Stimulated activated CD8-positive, alpha-beta memory T cell treated with anti-CD3 and anti-CD28 coated beads, Interleukin-12 subunit alpha, Interleukin-12 subunit beta, amount 100 ng/mL, for 1 hour (primary cell): ENCODE results near the gene PLEKHA7.
"Not testable (repeated sequence)": the region's sequence is repeated elsewhere in the genome, so short reads cannot be mapped to it uniquely, and the experiment has no call there.

ENCODE experiments used
- DNase-seq: peaks from one replicate; pipeline ENCODE4 v3.0.0-alpha.2; 2020; ENCODE audit warnings: low read depth

The PLEKHA7 gene

DNA sequence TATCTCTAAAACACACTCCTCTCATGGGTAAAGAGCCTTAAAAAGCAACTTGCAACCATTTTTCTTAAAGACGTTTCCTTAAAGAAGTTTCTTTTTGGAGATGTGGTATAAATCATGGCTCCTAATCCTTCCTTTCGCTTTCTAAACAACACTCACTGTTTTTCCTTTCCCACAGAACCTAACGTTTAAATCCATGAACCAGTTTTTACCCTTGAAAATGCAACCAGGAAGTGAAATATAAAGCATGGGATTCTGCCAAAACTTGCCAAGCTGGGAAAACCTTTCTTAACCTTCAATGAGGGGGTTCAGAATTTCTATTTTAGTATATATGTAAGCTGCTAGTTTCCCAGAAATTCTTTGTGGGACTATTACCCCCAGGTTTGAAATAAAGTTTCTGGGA lies 8.6 kb downstream of the PLEKHA7 start:
- no peak for DNase-seq

DNA sequence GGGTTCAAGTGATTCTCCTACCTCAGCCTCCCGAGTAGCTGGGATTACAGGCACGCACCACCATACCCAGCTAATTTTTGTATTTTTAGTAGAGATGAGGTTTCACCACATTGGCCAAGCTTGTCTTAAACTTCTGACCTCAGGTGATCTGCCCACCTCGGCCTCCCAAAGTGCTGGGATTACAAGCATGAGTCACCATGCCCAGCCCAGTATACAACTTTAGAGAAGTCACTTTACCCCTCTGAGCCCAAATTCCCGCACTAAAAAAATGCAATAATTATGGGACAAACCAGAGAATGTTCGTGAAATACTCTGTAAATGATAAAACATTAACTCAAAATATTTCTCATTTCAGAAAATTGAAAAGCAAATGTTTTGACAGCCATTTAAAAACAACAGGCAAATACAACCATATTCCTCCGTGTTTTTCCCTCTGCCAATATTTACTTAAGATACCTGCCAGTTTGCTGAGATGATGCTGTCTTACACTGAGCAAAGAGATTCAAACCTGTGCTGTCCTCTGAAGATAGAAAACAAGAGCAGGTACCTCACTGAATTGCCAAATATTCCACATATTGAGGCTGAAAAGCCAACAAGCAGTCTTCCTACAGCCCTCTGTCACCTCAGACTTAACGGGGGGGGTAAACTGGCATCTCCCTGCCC lies 9.6 kb downstream of the PLEKHA7 start:
- DNase-seq: no peak

DNA sequence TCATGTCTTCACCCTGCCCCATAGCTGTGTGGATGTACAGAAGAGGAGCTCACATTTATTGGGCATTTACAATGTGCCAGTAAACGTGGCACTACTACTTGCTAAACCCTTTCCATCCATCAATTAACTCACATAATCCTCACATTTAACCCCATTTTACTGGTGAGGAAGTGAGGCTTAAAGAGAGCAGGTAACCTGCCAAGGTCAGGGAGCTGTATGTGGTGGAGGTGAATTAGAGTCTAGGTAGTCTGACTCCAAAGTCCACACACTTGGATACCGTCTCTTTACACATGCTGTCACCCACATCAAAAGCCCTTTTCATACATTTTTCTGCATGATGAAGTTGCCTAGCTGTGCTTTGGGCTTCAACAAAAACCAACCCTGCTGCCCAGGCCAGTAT lies 10.8 kb downstream of the PLEKHA7 start:
- DNase-seq: no peak

DNA sequence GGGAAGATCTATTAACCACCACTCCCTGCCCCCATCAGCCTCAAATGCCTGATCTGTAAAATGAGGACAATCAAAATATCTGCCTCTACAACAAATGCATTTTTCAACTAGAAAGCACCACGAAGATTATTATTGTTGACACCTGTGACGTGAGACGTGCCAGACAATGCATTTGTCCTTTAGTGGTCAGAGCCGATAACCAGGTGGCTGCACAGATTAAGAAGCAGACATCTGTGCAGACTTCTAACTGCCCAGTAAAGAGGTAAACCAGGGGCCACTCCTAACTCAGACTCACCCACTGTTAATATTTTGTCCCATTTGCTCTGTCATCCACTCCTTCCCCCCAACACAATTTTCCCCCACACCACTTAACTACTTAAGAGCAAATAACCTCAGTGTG lies 11.7 kb downstream of the PLEKHA7 start:
- no peak for DNase-seq

DNA sequence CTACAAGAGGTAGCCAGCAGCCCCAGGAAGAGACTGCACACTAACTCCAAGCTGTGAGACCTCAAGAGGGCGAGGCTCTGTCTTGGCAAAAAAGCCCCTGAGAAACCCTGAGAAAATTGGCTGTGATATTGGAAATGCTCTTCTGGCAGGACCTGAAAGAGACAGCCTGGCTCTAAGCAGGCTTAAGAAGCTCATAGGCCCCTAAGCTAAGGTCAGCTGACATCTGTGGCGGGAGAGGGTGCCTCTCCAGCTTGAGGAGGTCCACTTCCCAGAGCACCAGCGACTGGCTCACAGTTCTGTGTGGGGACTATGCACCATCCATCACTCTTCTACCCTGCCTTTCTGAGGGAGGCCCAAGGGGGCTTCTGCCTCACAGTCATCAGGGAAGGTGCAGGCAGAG lies 12.4 kb downstream of the PLEKHA7 start:
- DNase-seq: no peak

DNA sequence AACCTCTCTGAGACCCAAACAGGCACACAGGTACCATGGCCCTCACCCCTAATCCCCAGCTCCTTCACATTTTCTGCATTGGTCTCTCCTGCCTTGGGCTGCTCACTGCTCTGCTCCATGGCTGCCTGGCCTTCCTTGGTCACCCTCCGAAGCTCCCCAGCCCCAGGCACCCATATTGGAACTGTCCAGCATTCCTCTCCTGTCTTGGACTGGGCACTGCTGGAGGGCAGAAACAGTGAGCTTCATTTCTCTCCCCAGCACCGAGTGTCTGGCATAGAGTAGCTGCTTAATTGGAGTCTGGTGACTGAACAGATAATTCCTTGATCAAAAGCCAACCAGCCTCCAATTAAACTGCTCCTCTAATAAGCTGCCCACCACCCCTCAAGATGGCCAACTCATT lies 13.2 kb downstream of the PLEKHA7 start:
- no peak for DNase-seq

DNA sequence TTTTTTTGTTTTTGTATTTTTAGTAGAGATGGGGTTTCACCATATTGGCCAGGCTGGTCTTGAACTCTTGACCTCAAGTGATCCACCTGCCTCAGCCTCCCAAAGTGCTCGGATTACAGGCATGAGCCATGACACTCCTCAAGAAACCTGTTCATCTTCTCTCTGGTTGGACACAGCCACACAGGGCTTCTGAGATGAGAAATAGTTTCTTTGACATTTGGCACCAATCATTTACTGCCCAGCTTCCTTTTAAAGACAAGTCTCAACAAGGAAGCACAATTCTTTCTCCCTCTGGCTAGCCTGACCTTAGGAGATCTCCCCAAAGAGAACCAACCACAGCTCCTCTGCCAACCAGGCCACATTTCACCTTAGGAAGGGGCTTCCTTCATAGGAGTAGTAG lies 14.0 kb downstream of the PLEKHA7 start:
- not testable (repeated sequence) for DNase-seq

DNA sequence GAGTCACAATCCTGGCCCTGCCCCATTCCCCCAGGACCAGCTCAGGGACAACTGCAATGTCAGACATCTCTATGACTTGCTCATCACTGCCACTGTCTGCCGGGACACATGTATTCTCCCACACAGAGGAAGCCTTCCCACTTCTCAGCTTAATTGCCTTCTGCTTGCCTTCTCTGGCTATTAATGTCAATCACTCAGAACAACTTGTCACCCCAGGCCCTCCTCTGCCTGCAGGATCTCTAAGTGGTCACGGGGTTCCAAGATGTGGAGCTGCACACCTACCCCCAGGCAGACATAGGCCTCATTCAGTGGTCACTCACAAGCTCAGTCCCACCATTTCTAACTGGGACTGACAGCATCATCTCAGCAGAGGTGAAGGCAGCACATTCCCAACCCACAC lies 15.1 kb downstream of the PLEKHA7 start:
- no peak for DNase-seq

DNA sequence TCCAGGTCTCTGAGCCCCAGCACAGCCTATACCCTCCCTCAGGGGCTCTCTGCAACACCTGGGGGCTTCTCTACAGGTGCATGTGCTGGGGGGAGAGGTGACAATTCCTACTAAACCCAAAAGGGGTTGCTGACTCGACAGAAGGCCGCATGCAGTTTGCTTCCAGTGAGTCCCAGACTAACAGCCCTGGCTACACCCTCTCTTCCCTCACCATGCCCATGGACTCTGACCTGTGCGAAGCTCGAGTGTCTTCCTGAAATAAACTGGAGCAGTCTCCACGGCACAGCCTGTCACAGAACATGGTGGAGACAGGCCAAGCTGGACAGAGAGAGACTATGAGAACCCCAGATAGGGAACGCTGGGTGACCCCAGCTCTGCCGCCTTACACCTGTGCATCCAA lies 16.6 kb downstream of the PLEKHA7 start:
- no peak for DNase-seq

DNA sequence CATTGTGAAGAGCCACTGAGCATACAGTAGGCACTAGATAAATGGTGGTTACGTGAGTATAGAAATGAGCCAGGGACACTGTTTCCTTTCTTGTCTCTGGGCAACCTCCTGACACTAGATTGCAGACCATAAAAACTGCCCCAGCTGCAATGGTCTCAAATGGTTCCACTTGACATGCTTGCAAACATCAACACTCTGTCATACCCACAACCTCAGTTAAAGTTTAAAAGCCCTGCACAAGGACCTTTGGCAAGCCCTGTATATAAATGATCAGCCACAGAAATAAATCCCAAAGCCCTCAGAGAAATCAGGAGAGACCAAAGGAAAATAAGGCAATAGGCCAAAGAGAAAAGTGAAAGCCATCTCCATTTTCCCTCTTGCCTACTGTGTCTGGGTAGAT lies 20.7 kb downstream of the PLEKHA7 start:
- DNase-seq: no peak

DNA sequence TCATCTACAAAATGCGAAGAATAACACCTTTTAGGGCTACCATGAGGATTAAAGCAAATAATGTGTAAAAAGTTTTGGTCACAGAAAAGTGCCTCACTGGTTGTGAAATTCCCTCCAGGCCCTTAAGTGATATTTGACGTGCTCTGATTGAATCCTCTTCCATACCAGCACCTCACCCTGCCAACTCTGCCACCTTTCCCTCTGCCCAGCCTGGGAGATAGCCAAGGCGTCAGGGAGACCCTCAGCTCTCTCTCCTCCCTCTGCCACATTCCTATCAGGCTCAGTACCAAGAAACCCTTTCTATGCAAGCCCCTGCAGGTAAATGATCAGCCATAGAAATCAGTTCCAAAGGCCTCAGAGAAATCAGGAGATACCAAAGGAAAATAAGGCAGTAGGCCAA lies 21.4 kb downstream of the PLEKHA7 start:
- no peak for DNase-seq

DNA sequence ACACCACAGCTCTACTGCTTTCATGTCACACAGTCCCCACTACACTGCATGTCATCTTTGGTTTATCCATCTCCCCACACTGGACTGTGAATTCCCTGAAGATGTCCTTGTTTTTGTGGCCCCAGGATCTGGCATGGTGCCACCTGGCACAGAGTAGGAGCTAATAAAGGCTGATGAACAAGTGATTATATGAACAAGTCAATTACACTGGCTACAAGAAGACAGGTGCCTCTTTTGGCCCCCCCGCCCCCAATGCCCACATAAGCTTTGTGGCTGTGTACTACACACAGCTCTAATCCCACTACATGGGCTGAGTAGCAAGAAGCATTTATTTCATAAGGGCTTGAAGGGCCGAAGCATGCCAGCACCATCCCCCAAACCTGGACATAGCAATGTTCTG lies 24.7 kb downstream of the PLEKHA7 start:
- DNase-seq: no peak

DNA sequence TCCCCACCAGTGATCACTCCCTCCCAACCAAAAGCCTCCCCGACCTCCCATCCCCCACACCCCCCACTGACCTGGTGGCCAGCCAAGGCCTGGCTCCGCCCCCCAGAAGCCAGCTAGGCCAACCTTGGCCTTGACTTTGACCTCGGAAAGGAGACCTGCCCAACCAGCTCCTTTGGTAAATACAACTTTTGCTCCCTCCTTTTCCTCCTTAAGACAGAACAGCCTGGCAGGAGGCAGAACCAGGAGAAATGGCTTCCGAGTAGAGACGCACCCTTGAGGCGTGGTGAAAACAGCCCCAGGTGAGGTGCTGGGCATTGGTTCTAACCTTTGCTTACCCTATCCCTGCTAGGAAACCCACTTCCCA lies 27.0 kb downstream of the PLEKHA7 start:
- DNase-seq: no peak

DNA sequence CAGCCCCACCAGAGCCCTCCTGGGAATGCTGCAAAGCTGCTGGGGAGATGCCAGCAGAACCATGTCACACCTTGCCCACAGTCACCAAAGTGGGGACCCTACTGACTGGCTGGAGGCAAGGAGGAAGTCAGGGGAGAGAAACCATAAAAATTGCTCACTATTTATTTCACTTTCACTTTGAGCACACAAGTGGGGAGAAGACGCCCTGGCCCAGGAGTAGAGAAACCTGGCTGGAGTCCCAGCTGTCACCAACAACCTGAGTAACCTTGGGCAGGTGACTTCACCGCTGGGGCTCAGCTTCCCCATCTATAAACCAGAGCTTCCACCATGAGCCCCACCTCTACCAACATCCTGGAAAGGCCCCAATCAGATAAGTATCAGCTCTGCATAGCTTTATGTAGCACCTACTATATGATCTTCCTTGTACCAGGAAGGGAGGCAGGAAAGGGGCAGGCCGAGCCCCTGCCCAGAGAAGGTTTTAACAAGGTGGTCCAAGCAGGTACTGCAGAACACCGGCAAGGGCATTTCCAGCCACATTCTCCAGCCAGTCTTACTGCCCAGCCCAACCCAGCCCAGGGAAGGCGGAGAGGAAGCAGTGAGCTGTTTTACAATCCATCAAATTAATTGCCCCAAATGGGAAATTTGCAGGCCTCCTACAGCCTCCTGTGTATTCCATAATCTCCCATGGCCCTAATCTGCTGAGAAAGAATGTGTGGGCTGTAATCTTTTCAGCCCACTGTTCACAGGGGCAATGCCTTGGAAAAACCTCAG lies 27.6 kb downstream of the PLEKHA7 start:
- peak; percentile 3 for DNase-seq

DNA sequence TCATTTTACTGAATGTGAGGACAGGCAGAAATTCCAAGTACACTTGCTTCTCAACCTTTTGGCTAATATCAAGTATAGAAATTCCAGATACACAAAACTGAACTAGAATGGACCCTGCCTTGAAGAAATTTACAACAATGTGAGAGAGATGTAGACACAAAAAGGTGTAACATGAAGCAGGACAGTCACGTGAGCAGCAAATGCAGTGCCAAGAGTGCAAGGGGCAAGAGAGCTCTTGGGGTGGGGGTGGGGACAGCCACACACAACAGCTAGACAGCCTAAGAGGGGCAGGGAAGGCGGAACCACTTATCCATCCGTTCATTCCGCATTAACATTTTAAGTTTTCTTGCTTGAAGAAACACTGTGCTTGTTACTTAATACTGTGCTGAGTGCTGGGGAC lies 28.9 kb downstream of the PLEKHA7 start:
- DNase-seq: no peak

DNA sequence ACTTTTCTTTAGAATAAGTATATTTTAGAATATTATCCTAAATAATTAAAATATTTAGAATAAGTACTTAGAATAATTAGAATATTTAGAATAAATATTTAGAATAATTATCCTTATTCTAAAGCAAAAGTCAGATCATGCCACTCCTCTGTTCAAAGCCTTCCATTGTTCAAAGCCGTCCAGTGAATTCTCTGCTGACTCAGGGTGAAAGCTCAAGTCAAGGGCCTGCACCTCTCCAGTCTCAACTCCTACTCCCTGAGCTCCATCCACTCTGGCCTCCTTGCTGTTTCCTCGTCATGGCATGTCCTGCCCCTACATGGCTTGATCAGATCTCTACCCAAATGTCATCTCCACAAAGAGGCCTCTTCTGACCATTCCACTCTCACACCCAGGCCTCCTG lies 30.0 kb downstream of the PLEKHA7 start:
- DNase-seq: no peak

DNA sequence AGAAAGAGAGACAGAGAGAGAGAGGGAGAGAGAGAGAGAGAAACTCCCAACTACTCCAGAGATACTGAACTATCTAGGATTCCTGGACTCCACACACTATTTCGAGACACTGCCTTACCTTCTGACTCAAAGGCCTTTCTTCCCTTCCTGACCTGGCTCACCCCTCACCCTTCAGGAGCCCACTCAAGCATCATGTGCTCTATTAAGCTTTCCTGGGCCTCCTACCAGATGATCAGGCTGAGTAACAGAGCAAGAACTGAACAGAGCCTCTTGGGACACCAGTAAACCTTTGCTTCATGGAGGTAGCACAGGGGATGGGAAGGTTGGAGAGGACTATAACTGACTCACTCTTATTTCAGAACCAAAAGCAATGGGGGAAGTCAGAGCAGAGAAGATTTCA lies 31.4 kb downstream of the PLEKHA7 start:
- DNase-seq: no peak

DNA sequence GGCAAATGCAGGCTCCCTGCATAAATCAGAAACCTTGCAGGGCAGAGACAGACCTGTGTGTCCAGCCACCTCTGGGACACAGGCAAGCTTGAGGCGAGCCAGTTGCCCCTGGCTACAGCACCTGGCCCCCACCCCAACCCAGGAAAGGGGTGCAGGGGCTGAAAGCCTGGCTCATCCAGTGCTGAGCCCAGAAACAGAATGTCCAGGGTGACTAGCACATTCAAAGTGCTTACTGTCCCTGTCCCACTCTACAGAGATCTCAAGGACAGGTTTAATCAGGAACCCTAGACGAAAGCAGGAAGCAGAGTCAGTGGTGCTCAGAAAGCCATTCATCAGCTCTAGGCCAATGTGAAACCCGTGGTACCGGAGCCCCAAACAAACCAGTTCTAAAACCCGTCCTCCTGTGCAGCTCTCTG lies 31.9 kb downstream of the PLEKHA7 start:
- no peak for DNase-seq

DNA sequence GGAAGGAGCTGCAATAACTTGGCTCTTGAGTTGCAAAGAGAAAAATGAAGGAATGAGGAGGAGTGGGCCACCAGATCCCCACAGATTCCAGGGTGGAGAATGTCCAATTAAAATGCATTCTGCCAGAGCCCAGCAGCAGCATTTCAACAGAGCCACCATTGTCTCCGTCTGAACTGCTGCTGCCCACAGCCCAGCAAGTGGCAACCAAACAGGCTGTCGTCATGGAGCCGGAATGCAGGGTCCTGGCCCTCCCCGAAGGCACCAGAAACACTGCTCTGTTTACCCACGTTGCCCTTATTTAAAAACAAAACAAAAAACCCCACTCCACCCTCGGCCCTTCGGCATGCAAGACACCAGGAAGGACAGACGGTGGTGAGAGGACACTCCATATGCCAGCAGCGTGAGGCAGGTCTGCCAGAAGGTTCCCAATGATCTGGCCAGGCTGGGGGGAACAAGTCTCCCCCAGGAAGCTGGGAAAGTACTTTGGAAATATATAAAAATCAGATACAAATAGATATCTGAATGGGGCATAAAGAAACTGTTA lies 32.5 kb downstream of the PLEKHA7 start:
- no peak for DNase-seq

DNA sequence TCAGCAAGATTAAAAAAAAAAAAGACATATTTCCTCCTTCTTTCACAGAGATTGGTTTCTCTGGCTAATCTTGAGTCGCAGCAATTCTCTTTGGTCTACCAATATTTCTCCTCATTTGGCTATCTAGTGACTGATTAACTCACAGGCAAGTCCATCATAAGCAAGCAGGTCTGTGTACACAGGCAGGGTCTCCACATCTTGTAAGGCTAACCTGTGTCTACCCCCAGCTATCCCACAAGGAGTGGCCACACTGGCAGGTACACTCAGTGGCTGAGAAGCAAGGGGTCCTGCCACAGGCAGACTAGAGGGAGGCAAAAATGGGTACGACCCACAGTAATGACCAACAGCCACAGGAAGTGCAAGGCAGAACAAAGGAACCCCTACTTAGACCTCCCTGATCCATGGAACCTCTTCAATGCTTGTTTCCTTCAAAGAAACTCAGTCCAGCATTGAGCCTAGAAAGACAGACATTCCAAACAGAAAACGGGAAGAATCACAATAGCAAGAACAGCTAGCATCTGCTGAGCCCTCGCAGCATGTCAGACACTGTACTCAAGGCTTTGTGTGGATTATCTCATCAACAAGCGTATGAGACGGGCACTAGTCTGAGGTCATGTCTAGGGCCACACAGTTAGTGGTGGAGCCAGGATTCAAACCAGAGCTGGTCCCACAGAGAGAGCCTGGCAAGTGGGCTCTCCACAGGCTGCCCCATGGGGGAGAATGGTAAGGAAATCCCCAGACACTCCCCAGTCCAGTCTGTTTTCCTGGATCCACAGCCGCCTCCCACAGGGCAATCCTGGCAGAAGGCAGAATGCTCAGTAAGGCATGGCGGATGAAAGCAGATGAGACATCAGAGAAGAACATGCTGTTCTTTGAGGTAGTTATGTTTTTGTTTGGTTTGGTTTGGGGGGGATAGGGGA lies 34.3 kb downstream of the PLEKHA7 start:
- no peak for DNase-seq

DNA sequence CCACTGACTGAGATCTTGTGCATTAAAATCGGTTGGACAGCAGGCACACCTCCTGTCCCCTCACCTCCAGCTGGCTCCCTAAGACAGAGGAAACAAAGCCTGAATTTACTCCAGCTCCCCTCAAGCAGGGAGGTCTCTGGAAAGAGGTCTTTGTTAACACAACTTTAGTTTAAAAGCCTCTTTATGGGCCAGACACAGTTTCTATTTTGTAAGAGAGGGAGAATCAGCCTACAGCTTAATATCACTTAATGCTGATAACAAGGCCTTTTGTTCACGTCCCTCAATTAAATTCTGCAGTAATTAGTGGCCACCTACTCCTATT lies 36.3 kb downstream of the PLEKHA7 start:
- DNase-seq: no peak

DNA sequence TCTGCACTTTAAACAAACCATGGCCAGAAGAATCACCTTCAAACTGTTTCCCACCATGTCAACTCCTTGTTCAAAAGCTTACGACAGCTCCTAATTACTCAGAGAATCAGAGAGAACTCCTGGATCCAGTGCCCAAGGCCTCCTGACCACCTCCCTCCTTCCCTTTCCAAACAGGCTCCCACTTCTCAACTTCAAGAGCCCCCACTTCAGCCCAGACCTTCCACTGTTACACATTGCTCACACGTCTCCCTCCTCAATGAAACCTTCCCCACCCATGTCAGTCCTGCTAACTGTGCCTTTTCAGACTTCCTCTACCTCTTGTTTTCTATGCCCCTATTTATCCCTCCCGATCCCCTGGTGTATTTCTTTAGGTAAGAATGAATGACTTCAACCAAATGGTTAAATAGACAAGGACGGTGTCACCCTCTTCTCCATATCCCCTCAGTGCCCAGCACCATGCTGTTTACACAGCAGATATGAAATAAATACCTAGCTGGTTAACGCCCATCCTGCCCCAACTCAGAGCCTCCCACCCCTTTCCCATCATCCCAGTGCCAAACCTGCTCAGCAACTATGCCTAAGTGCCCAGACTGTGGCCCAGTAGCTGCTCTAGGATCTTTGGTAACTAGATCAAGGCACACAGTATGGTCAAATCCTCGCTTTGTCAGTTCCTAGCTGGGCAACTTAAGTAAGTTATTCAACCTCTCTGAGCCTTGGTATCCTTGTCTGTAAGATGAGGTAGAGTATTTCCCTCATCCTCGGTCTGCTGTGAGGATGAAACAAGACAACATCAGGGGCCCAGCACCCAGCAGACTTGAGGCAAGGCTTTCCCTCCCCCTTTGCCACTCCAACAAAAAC lies 36.8 kb downstream of the PLEKHA7 start:
- DNase-seq: no peak
